Neural progenitor cell (in vitro differentiated cells): ENCODE measurements around the gene GREM2. TPM values are rescaled to one million over a fixed set of nuclear protein-coding genes. Genes with fewer than 3 reads are reported as not detected.

ENCODE experiments used
- DNase-seq: peaks from one replicate; pipeline ENCODE4 v3.0.0-alpha.2; 2016; ENCODE audit warnings: low spot score
- H2AFZ ChIP-seq: fragments of 200-600 bp; sonication (generic); replicated peaks from 2 replicates; pipeline ENCODE4 v1.6.1; 2016; ENCODE audit warnings: antibody characterized with exemption
- H3F3A ChIP-seq: fragments of 200-600 bp; sonication (generic); 2 replicates; pipeline ENCODE4 v1.6.1; 2016; ENCODE audit warnings: antibody characterized with exemption, low read depth
- H3K27ac ChIP-seq: fragments of 200-600 bp; sonication (generic); 2 replicates; pipeline ENCODE4 v1.5.1; 2016; ENCODE audit warnings: mild to moderate bottlenecking
- H3K27me3 ChIP-seq: fragments of 200-600 bp; sonication (generic); 2 replicates; pipeline ENCODE4 v1.6.1; 2016; ENCODE audit warnings: mild to moderate bottlenecking, moderate library complexity
- H3K36me3 ChIP-seq: fragments of 200-600 bp; sonication (generic); 2 replicates; pipeline ENCODE4 v1.5.1; 2016
- H3K4me1 ChIP-seq: fragments of 200-600 bp; sonication (generic); 2 replicates; pipeline ENCODE4 v1.6.1; 2016; ENCODE audit warnings: mixed run types
- H3K4me2 ChIP-seq: fragments of 200-600 bp; sonication (generic); 2 replicates; pipeline ENCODE4 v1.6.1; 2016
- H3K4me3 ChIP-seq: fragments of 200-600 bp; sonication (generic); 2 replicates; pipeline ENCODE4 v1.5.1; 2016
- H3K79me2 ChIP-seq: fragments of 200-600 bp; sonication (generic); 2 replicates; pipeline ENCODE4 v1.6.1; 2016; ENCODE audit warnings: low read depth
- H3K9ac ChIP-seq: fragments of 200-600 bp; sonication (generic); 2 replicates; pipeline ENCODE4 v1.6.1; 2016
- H3K9me3 ChIP-seq: fragments of 200-600 bp; sonication (generic); 2 replicates; pipeline ENCODE4 v1.5.1; 2016; ENCODE audit warnings: low read depth
- H4K20me1 ChIP-seq: fragments of 200-600 bp; sonication (generic); 2 replicates; pipeline ENCODE4 v1.6.1; 2016; ENCODE audit warnings: low read depth
- H3K27ac Mint-ChIP-seq: 3 replicates; pipeline ENCODE4 v1.8.0; 2021; ENCODE audit warnings: mixed read lengths
- H3K27me3 Mint-ChIP-seq: 2 replicates; pipeline ENCODE4 v1.8.0; 2022; ENCODE audit warnings: low read depth, mild to moderate bottlenecking, inconsistent platforms, moderate library complexity, mixed read lengths; ENCODE audit not compliant: insufficient read depth
- H3K36me3 Mint-ChIP-seq: 3 replicates; pipeline ENCODE4 v1.8.0; 2021; ENCODE audit warnings: mixed read lengths
- H3K4me1 Mint-ChIP-seq: 3 replicates; pipeline ENCODE4 v1.8.0; 2021; ENCODE audit warnings: mixed read lengths
- H3K4me3 Mint-ChIP-seq: 3 replicates; pipeline ENCODE4 v1.8.0; 2021; ENCODE audit warnings: mild to moderate bottlenecking, moderate library complexity, mixed read lengths
- H3K9me3 Mint-ChIP-seq: 3 replicates; pipeline ENCODE4 v1.8.0; 2020; ENCODE audit warnings: mixed read lengths
- CTCF ChIP-seq: fragments of 200-600 bp; sonication (generic); IDR thresholded peaks from 2 replicates; pipeline ENCODE4 v1.5.1; 2017; ENCODE audit warnings: antibody characterized with exemption, mild to moderate bottlenecking
- EZH2 ChIP-seq: fragments of 200-600 bp; sonication (generic); IDR thresholded peaks from 2 replicates; pipeline ENCODE4 v1.6.1; 2017; ENCODE audit warnings: antibody characterized with exemption, mild to moderate bottlenecking, moderate library complexity
- EZH2phosphoT487 ChIP-seq: fragments of 200-600 bp; sonication (generic); IDR thresholded peaks from 2 replicates; pipeline ENCODE4 v1.6.1; 2017; ENCODE audit warnings: antibody characterized with exemption
- total RNA-seq: library from RNA; depleted of rRNA; stranded (reverse); fragments of >200 nt; gene quantifications from 2 replicates; pipeline ENCODE4 v1.2.3, GENCODE V29; 2015; ENCODE audit warnings: low replicate concordance

Gene GREM2
- total RNA-seq, 1 donor from 2014 or later: not detected

- H3K36me3 Mint-ChIP-seq: no peaks in the 10 kb centered on the region
- no peaks in the 10 kb centered on the region for H3K9me3 Mint-ChIP-seq
- no peak overlapping the region for H3K4me3 Mint-ChIP-seq
- H4K20me1 ChIP-seq: no peaks in the 10 kb centered on the region
- no peaks in the 10 kb centered on the region for H3K27me3 ChIP-seq
- no peak overlapping the region for H2AFZ ChIP-seq
- DNase-seq: no peak
- no peaks in the 10 kb centered on the region for H3K79me2 ChIP-seq
- H3K27ac Mint-ChIP-seq: no peak overlapping the region
- H3K4me1 Mint-ChIP-seq: peaks cover 4% of the 10 kb centered on the region
- H3K27ac ChIP-seq: no peak overlapping the region
- peaks cover 2% of the 10 kb centered on the region for H3K27me3 Mint-ChIP-seq
- H3K4me3 ChIP-seq: no peak overlapping the region
- H3K9me3 ChIP-seq: no peaks in the 10 kb centered on the region
- no peaks in the 10 kb centered on the region for H3F3A ChIP-seq
- H3K36me3 ChIP-seq: no peaks in the 10 kb centered on the region
- no peak overlapping the region for H3K9ac ChIP-seq
- no peaks in the 10 kb centered on the region for H3K4me1 ChIP-seq
- TF ChIP-seq CTCF (no peak), EZH2phosphoT487 (no peak), EZH2 (no peak)
- H3K4me2 ChIP-seq: no peak overlapping the region
These were observed 83.4 kb downstream of the GREM2 start for GRCh38 chr1:240528591-240528990.

- H3K4me3 Mint-ChIP-seq: no peak overlapping the region
- no peaks in the 10 kb centered on the region for H3K9me3 ChIP-seq
- no peaks in the 10 kb centered on the region for H3K36me3 ChIP-seq
- H3K27ac ChIP-seq: no peak overlapping the region
- H3K9me3 Mint-ChIP-seq: no peaks in the 10 kb centered on the region
- H3K79me2 ChIP-seq: no peaks in the 10 kb centered on the region
- peaks cover 4% of the 10 kb centered on the region for H3K4me1 Mint-ChIP-seq
- H3K27ac Mint-ChIP-seq: no peak overlapping the region
- no peak for TF ChIP-seq EZH2
- TF ChIP-seq EZH2phosphoT487: no peak
- no peaks in the 10 kb centered on the region for H3K4me1 ChIP-seq
- DNase-seq: no peak
- H3K4me3 ChIP-seq: no peak overlapping the region
- no peaks in the 10 kb centered on the region for H3K27me3 ChIP-seq
- no peak overlapping the region for H2AFZ ChIP-seq
- no peaks in the 10 kb centered on the region for H4K20me1 ChIP-seq
- H3K4me2 ChIP-seq: no peak overlapping the region
- H3K27me3 Mint-ChIP-seq: peaks cover 2% of the 10 kb centered on the region
- H3F3A ChIP-seq: no peaks in the 10 kb centered on the region
- H3K9ac ChIP-seq: no peak overlapping the region
- H3K36me3 Mint-ChIP-seq: no peaks in the 10 kb centered on the region
These were observed 84.9 kb downstream of the GREM2 start for GRCh38 chr1:240527086-240527485.

GRCh38 chr1:240526312-240526711, 85.6 kb downstream of the GREM2 start:
- Histone ChIP-seq H3K4me3 (no peak overlapping the region), H3K79me2 (no peaks in the 10 kb centered on the region), H3K27ac (no peak overlapping the region), H3K36me3 (no peaks in the 10 kb centered on the region), H3K4me2 (no peak overlapping the region), H3F3A (no peaks in the 10 kb centered on the region), H2AFZ (no peak overlapping the region), H3K4me1 (no peaks in the 10 kb centered on the region), H4K20me1 (no peaks in the 10 kb centered on the region), H3K27me3 (no peaks in the 10 kb centered on the region), H3K9ac (no peak overlapping the region), H3K9me3 (no peaks in the 10 kb centered on the region)
- Mint-ChIP-seq H3K9me3 (no peaks in the 10 kb centered on the region), H3K4me1 (peaks cover 4% of the 10 kb centered on the region), H3K36me3 (no peaks in the 10 kb centered on the region), H3K27me3 (peaks cover 2% of the 10 kb centered on the region), H3K4me3 (no peak overlapping the region), H3K27ac (no peak overlapping the region)
- DNase-seq: peak; percentile 66
- TF ChIP-seq EZH2: no peak
- no peak for TF ChIP-seq EZH2phosphoT487
- no peak for TF ChIP-seq CTCF

- Histone ChIP-seq H2AFZ (no peak overlapping the region), H3K4me2 (no peak overlapping the region), H3K79me2 (no peaks in the 10 kb centered on the region), H3K27ac (no peak overlapping the region), H3K9me3 (no peaks in the 10 kb centered on the region), H4K20me1 (no peaks in the 10 kb centered on the region), H3K9ac (no peak overlapping the region), H3K4me3 (no peak overlapping the region), H3K27me3 (no peaks in the 10 kb centered on the region), H3F3A (no peaks in the 10 kb centered on the region), H3K36me3 (no peaks in the 10 kb centered on the region), H3K4me1 (no peaks in the 10 kb centered on the region)
- DNase-seq: no peak
- Mint-ChIP-seq H3K36me3 (no peaks in the 10 kb centered on the region), H3K27me3 (peaks cover 2% of the 10 kb centered on the region), H3K4me1 (peaks cover 4% of the 10 kb centered on the region), H3K9me3 (no peaks in the 10 kb centered on the region), H3K4me3 (no peak overlapping the region), H3K27ac (no peak overlapping the region)
- TF ChIP-seq EZH2phosphoT487: no peak
- no peak for TF ChIP-seq CTCF
- no peak for TF ChIP-seq EZH2
These were observed 87.4 kb downstream of the GREM2 start for GRCh38 chr1:240524356-240525069.
